HG02981 (cell line): Measurements from ENCODE around the gene LITAFD.
A peak's percentile ranks its signal among the peaks of the same experiment; 100 is the strongest.

Experiments
- ATAC-seq: cut with Tn5 transposase; IDR thresholded peaks from one replicate; pipeline ENCODE4 v1.9.1; 2021; ENCODE audit warnings: mild to moderate bottlenecking, moderate library complexity; ENCODE audit not compliant: unreplicated experiment

Gene LITAFD

DNA sequence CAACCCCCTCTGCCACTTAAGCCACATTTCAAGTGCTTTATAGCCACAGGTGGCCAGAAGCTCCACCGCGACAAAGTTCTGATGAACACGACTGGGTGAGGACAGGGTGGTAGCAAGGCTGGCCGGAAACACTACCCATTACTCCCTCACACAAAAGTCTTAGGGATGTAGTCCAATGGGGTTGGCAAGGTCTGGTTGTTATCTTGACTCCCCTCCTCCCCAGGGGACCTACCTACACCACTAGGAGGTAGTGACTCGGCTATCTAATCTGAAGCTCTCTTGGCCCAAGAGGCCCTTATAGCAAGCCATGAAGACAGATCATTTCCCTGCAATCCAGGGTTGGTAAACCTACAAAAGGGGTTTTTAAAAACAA lies 8.4 kb downstream of the LITAFD start:
- no peak for ATAC-seq

GRCh38 chr16:8892101-8892575 lies 10.0 kb downstream of the LITAFD start:
- peak; percentile 11 for ATAC-seq

- ATAC-seq = no peak
Measured at GRCh38 chr16:8893426-8893825, 11.3 kb downstream of the LITAFD start.

DNA sequence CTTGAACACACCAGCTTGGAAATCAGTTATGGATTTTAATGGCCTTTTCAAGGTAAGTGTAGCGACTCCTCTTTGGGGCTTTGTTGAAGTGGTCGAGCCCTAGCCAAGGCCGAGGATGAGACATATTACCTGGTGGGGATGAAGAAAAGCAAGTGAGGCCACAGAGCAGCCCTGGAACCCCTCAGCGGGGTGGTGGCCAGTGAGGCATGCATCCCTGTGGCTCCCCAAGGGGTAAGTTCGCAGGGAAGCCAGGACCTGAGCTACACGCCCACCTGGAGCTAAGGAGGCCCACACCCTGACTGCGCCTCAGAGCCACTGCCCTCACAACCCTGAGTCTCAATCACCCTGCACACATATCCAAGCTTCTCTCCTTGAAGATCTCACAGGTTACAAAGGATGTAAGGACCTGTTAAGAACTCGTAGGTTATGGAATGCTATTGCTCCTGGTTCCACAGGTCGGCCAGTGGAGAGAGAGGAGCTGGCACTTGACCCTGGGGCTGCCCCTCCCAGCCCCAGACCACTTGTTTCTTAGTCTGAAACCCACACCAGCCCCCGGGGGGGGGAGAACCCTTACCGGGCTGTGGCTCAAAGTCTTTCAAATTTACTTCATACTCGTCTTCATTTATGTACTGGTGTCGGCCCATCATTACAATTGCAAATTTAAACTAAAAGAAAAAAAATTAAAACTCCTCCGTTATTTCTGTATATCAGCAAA lies 12.0 kb downstream of the LITAFD start:
- no peak for ATAC-seq

DNA sequence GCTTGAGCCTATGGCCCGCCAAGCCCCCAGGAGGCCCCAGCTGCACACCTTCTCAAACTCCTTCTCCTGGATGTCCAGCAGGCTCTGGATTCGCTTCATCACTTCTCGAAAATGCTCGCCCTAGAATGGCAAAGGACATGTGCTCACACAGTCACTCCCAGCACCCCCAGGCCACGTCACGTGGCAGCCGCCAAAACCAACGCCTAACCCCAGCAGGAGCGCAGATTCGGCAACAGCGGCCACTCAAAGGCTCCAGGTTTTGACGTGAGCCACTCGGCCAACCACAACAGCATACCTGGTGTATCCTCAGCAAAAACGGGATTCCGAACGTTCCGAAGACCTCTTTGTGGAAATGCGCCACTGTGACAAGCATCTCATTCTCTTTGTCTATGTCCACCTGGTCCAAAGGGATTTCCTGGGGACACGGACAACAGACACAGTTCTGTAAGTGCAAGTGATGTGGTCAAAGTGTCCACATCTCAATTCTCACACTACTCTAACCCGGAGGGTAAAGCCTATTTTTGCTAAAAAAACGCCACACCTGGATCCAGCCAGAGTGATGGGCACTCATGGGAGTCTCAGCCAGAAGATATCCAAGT lies 12.7 kb downstream of the LITAFD start:
- ATAC-seq = no peak

DNA sequence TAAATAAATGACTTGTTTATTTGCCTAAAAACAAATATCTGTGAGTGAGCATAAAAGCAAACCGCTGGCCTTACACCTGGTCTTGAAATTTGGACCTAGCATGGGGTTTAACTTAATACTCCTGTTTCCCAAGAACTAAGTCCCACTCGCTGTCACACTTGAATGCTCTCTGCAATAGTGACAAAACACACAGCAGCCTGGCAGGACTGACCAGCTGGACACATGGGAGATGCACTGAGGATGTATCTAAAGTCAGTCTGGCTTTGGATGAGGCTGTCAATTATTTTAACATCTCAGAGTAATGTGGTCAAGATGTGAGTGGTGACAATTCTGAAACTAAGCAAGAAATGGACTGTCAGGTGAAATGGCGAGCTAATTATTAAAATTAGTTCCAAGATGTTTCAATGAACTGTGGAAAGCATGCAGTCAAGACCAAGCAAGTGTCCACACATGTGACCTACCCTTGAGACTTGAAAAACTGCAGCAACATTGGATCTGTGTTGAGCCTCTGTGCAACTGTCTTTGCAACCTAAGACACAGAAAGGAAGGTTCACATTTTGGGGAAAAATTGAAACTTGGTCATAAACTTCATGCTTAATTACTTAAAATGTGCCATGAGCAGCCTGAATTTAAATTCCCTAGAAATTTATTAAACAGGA lies 16.6 kb downstream of the LITAFD start:
- no peak for ATAC-seq

DNA sequence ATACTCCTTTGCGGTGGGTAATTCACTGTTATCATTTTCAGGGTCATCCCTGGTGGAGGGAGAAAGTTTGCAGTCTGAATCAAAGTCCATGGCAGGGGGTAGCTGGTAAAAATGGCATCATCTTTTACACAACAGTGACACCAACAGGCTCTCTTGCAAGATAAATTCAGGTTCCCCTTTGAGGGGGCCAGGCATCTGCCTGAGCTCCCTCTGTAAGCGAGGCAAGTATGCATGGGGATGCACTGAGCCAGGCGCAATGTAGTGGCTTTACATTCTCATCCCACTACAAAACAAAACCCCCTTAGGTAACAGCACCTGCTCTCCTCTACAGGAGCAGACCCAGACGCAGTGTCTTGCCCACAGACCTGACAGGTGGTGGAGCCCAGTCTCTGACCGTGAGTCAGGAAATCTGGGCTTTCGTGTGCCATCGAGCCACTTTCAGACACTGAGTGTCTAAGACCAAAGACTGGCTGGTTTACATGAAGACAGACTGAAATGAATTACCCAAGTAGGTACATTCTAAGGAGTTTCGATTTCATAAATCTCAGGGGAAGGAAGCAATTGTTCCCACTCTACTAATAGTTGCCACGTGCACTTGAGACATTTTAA lies 17.7 kb downstream of the LITAFD start:
- no peak for ATAC-seq

DNA sequence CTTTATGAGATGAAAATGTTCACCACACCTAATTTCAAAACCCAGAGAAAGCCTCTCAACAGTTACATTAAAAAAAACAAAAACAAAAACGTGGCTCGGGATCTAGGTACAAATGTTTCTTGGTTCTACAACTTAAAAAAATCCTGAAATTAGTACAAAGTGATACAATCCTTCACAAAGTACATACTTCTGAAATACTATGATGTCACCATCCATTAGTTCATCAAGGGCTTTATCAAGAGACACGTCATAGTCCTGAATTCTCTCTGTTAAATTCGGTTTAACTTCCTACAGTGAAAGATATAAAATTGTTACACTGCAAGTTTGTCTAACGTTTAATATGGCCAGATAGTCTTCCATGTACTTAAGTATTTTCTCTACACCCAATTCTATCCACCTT lies 18.2 kb downstream of the LITAFD start:
- no peak for ATAC-seq

DNA sequence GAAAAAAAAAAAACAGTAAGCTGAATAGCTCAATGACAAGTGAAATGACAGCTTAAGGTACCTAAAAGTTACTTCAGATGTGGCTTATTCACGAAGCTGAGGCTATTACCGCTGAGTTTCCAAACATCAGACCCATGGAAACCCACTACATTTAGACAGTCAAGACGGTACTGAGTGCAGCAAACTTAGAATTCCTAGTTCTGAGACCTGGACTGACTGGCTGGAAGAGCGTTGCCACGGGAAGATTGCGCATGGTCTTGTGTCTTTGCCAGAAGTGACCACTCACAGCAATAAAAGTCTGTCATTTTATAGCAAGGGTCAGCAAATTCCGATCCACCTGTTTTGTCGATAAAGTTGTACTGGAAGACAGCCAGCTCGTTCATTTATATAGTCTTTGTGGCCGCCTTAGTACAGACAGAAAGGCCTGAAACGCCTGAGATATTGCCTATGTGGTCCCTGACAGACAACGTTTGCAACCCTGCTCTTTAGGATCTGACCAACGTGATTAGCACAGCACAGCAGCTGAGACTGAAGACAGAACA lies 19.2 kb downstream of the LITAFD start:
- no peak for ATAC-seq

DNA sequence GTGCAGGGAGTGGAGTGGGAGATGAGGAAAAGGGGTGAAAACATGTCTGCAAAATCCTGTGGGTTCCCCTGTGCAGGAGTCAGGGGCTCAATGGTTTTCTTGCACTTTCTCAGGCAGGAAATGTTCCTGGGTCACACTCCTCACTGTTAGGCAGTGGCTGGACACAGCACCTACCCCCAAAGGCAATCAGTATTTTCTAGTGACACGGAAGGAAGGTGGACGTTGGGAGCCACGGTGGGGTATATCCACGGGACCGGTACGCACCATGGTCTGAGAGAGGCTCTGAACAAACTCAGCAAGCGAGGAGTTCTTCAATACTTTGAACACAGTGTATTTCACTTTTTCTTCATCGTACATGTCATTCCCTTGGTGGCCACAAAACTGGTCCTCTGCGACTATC lies 20.9 kb downstream of the LITAFD start:
- no peak for ATAC-seq

DNA sequence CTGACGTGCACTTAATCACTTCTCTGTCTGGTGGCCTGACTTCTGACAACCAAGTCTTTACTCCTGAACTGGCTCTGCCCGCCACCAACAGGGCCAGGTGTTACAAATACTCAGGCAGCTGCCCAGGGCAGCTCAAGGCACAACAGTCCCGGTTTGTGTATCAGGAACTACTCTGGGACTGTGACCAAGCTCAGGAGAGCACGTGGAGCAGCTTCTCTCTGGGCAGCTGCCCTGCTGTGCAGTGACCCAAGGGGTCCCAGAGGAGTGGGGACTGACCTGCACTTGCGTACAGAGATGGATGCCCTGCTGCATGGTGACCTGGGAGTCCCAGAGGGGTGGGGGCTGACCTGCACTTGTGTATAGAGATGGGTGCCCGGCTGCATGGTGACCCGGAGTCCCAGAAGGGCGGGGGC lies 21.9 kb downstream of the LITAFD start:
- ATAC-seq = no peak

- no peak for ATAC-seq
Measured at GRCh38 chr16:8905168-8905762, 23.1 kb downstream of the LITAFD start.

GRCh38 chr16:8905795-8906591 lies 23.8 kb downstream of the LITAFD start:
- no peak for ATAC-seq

DNA sequence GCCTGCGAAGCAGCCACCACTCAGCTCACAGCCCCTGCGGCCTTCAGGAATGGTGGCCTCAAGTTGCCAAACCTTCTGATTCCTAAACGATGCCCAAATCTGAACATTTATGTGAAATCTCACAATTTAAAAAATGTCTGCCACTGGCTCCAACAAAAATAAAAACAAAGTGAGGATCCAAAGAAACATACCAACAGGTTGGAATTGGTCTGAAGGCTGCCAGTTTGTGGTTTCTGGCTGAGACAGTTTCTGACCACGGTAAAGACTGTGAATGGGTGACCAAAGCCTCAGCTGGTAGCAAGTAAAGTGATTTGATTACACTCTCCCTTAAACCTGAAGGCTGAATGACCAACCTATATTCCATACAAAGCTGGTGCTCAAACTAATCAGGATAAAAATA lies 24.9 kb downstream of the LITAFD start:
- no peak for ATAC-seq

DNA sequence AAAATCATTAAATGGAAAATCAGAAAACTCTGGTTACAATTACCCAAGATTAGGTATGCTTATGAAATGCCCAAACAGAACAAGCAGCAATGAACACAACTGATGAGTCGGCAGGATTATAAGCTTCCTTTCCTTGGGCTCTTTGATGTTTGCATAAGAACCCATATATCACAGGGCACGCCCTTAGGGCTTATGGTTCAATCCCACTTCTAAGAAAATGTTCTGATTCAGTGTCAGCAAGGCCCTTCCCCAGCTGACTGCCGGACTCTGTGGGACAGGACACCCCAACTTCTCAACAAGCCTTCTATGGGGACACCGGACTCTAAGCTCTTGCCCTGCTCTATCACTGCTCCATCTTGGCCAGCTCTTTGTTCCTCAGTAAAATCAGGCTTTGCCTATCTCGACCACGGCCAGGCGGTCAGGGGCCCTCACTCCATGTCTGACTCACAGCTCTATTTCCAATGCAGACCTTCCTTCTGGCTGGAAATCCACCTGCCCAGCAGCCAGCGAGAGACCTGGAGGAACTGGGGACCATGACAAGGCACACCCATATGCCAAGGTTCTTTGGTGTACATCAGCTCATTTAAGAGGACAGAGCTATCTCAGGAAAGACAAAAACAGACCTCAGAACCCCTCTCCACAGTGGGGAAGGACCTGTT lies 26.8 kb downstream of the LITAFD start:
- no peak for ATAC-seq

DNA sequence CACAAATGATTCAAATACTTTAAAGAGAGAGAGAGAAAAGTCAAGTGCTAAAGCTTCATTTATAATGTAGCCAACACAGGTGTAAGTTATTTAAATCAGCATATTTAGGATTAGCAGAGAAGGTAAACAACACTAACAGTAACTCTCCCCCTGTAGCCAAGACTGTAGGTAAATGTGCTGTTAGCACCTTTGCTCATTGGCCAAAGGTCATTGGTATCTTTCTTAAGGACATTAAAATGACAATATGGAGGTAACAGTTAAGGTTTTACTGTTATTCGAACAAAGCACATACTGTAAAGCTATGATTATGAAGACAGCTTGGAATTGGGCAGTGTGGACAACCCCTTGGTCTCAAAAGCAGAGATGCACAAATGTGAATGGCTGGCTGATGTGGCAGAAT lies 28.7 kb downstream of the LITAFD start:
- no peak for ATAC-seq

- no peak for ATAC-seq
Measured at GRCh38 chr16:8912793-8913192, 30.6 kb downstream of the LITAFD start.

GRCh38 chr16:8914098-8914497 lies 31.9 kb downstream of the LITAFD start:
- no peak for ATAC-seq

- ATAC-seq = no peak
Measured at GRCh38 chr16:8915722-8916301, 33.7 kb downstream of the LITAFD start.
